GM12878 (cell line): ENCODE results near the gene PSMC4. TPM values are rescaled to one million over a fixed set of nuclear protein-coding genes. Genes with fewer than 3 reads are reported as not detected.

Experiments
- ATAC-seq: fragments of 200-7000 bp; cut with Tn5 transposase; 3 replicates; pipeline ENCODE4 v1.9.1; 2020; ENCODE audit warnings: mild to moderate bottlenecking, moderate library complexity
- BruUV-seq: library from RNA; stranded (reverse); fragments of 400-500 nt; replicated peaks from 2 replicates; lab custom pipeline; 2021; lab: Mats Ljungman, UMichigan
- CTCF ChIA-PET: fragments of 300-600 bp; sonication (Branson Sonifier 250); formaldehyde crosslinking; extraction: SDS; loops from one replicate; lab custom pipeline; 2021; ENCODE audit warnings: inconsistent platforms; lab: Yijun Ruan, JAX
- POLR2A ChIA-PET: fragments of 350-600 bp; formaldehyde crosslinking; extraction: SDS; loops from one replicate; lab custom pipeline; 2021; ENCODE audit warnings: inconsistent platforms; lab: Charles Lee
- RAD21 ChIA-PET: fragments of 300-600 bp; sonication (Branson Sonifier 250); formaldehyde crosslinking; loops from one replicate; lab custom pipeline; 2023; ENCODE audit warnings: antibody characterized with exemption; ENCODE audit not compliant: unreplicated experiment; lab: Charles Lee
- SMC1A ChIA-PET: fragments of 300-600 bp; sonication (Branson Sonifier 250); formaldehyde crosslinking; loops from one replicate; lab custom pipeline; 2023; ENCODE audit not compliant: unreplicated experiment, uncharacterized antibody; lab: Charles Lee
- DNase-seq: peaks from one replicate; pipeline ENCODE4 v3.0.0-alpha.2; 2011; ENCODE audit warnings: low read depth, low spot score
- FAIRE-seq: peaks from 3 replicates; lab custom pipeline; 2011; peaks lifted over from hg19 to GRCh38; lab: Jason Lieb, UNC
- H2AFZ ChIP-seq: 2 replicates; pipeline ENCODE4 v1.6.0; 2011; ENCODE audit warnings: low read depth, low read length, control low read depth; ENCODE audit not compliant: control insufficient read depth
- H3K27ac ChIP-seq: 2 replicates; pipeline ENCODE4 v1.5.1; 2011; ENCODE audit warnings: control low read depth; ENCODE audit not compliant: control insufficient read depth, insufficient read depth
- H3K27me3 ChIP-seq, 2 experiments: replicated peaks in 1 of 2; 2 replicates each; pipeline versions ENCODE4 v1.6.0 to v1.6.1; 2011; ENCODE audit warnings: low read length in 1 of 2; ENCODE audit not compliant: control insufficient read depth in 2 of 2, insufficient read depth in 2 of 2
- H3K36me3 ChIP-seq, 2 experiments: 2 replicates each; pipeline ENCODE4 v1.5.1; 2011; ENCODE audit warnings: low read length in 1 of 2; ENCODE audit not compliant: control insufficient read depth in 2 of 2, insufficient read depth in 2 of 2
- H3K4me1 ChIP-seq: 2 replicates; pipeline ENCODE4 v1.6.1; 2011; ENCODE audit warnings: mild to moderate bottlenecking, low read length, moderate library complexity, mixed read lengths; ENCODE audit not compliant: control insufficient read depth, insufficient read depth
- H3K4me2 ChIP-seq: 2 replicates; pipeline ENCODE4 v1.6.0; 2011; ENCODE audit warnings: control low read depth; ENCODE audit not compliant: control insufficient read depth, insufficient read depth
- H3K4me3 ChIP-seq: fragments of 200-600 bp; sonication (generic); 2 replicates; pipeline ENCODE4 v1.5.1; 2016
- H3K79me2 ChIP-seq: 2 replicates; pipeline ENCODE4 v1.6.0; 2011; ENCODE audit warnings: low read length; ENCODE audit not compliant: control insufficient read depth, insufficient read depth
- H3K9ac ChIP-seq: 2 replicates; pipeline ENCODE4 v1.8.0; 2011; ENCODE audit warnings: low read length, control low read depth, mixed read lengths; ENCODE audit not compliant: control insufficient read depth, insufficient read depth
- H3K9me3 ChIP-seq: replicated peaks from 3 replicates; pipeline ENCODE4 v1.5.1; 2011; ENCODE audit warnings: mild to moderate bottlenecking, low read length; ENCODE audit not compliant: control insufficient read depth, insufficient read depth
- H4K20me1 ChIP-seq: 2 replicates; pipeline ENCODE4 v1.6.0; 2011; ENCODE audit not compliant: control insufficient read depth, insufficient read depth
- CHD1 ChIP-seq: IDR thresholded peaks from 2 replicates; pipeline ENCODE4 v1.6.1; 2012; ENCODE audit warnings: low read depth, low read length, improper control_type of control experiment
- IKZF1 ChIP-seq: fragments of 450-650 bp; conservative IDR thresholded peaks from 2 replicates; pipeline ENCODE4 v1.6.1; 2017; ENCODE audit warnings: antibody characterized with exemption, mild to moderate bottlenecking
- KDM1A ChIP-seq: fragments of 200-600 bp; sonication (generic); IDR thresholded peaks from 2 replicates; pipeline ENCODE4 v1.6.1; 2016; ENCODE audit warnings: borderline replicate concordance
- MEF2B ChIP-seq: fragments of 450-650 bp; IDR thresholded peaks from 2 replicates; pipeline ENCODE4 v1.6.1; 2018; ENCODE audit warnings: mild to moderate bottlenecking, moderate library complexity; ENCODE audit not compliant: partially characterized antibody, poor library complexity, severe bottlenecking
- SREBF2 ChIP-seq: IDR thresholded peaks from 2 replicates; pipeline ENCODE4 v1.6.1; 2012; ENCODE audit warnings: mild to moderate bottlenecking, low read length
- ZNF274 ChIP-seq: IDR thresholded peaks from one replicate; pipeline ENCODE4 v1.8.0; 2011; ENCODE audit not compliant: insufficient read length, insufficient read depth
- ZSCAN29 ChIP-seq: fragments of 450-650 bp; IDR thresholded peaks from 2 replicates; pipeline ENCODE4 v1.6.1; 2017; ENCODE audit warnings: mild to moderate bottlenecking, moderate library complexity
- WGBS: methylation state at CpG from one replicate; pipeline ENCODE4 v1.1.6; 2016; ENCODE audit warnings: low lambda C conversion rate; ENCODE audit not compliant: insufficient replicate concordance, insufficient coverage; ENCODE audit errors: missing lambda C conversion rate; 5-methylcytosine and 5-hydroxymethylcytosine counted together
- in situ Hi-C: fragments of 300-500 bp; cut with MboI; formaldehyde crosslinking; loops from 9 replicates; pipeline ENCODE4 v1.14.3; 2018; ENCODE audit warnings: mixed read lengths
- intact Hi-C: fragments of 100-400 bp; cut with micrococcal nuclease; formaldehyde crosslinking; loops from one replicate; pipeline ENCODE4 v1.14.2; 2022; ENCODE audit not compliant: unreplicated experiment
- polyA plus RNA-seq, 11 experiments: library from polyadenylated mRNA; depleted of rRNA in 4 of 11; unstranded in 6 of 11; stranded (reverse) in 5 of 11; fragments of >200 nt; fragmentation: Nextera tagmentation in 4 of 11; fragmentation: Illumina TruSeq in 1 of 11; extraction: Ambion mirVana in 4 of 11; extraction: Trizol in 1 of 11; gene quantifications; 1 replicate in 1 of 11; 2 replicates in 10 of 11; pipeline versions ENCODE4 v1.2.1 to v1.2.3, GENCODE V29; 2011 to 2016; ENCODE audit warnings: inconsistent platforms in 2 of 11, missing spikeins in 2 of 11, low read depth in 1 of 11
- total RNA-seq, 4 experiments: library from RNA; depleted of rRNA in 3 of 4; stranded (reverse); fragments of >200 nt in 3 of 4; fragmentation: Illumina TruSeq in 1 of 4; extraction: Trizol in 1 of 4; gene quantifications; 2 replicates each; pipeline versions ENCODE4 v1.2.1 to v1.2.3, GENCODE V29; 2013 to 2021
- TF ChIP-seq, protein P1 (sequence below): fragments of 450-650 bp; IDR thresholded peaks from 2 replicates; pipeline ENCODE4 v1.6.1; 2017; ENCODE audit warnings: mild to moderate bottlenecking, moderate library complexity
- TF ChIP-seq, protein P2 (sequence below): fragments of 450-650 bp; IDR thresholded peaks from 2 replicates; pipeline ENCODE4 v1.6.1; 2014; ENCODE audit warnings: mild to moderate bottlenecking
- TF ChIP-seq, protein P3 (sequence below): IDR thresholded peaks from 2 replicates; pipeline ENCODE4 v1.6.1; 2012; ENCODE audit warnings: low read depth, low read length, improper control_type of control experiment

Gene PSMC4
- total and polyA plus RNA-seq, 10 of the 15 experiments (the other 5 are each of a cell fraction or from before 2014, with no cell fraction given): 55.2 to 328 (median 127) TPM

DNA sequence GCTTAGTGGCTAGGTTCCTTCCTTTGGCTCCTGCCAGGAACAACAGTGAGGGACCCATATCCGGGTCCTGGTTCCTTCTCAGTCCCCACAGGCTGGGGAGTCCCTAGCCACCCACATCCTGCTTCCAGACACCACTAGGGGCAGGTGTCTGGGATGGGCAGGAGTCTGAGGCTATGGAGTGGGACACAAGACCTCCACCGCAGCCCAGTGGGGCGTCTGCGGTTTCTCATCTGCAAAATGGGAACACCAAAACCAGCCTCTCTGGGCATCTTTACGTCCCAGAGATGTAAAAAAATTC lies 35.7 kb upstream of the PSMC4 start (continued):
- TF ChIP-seq, protein P1, sequence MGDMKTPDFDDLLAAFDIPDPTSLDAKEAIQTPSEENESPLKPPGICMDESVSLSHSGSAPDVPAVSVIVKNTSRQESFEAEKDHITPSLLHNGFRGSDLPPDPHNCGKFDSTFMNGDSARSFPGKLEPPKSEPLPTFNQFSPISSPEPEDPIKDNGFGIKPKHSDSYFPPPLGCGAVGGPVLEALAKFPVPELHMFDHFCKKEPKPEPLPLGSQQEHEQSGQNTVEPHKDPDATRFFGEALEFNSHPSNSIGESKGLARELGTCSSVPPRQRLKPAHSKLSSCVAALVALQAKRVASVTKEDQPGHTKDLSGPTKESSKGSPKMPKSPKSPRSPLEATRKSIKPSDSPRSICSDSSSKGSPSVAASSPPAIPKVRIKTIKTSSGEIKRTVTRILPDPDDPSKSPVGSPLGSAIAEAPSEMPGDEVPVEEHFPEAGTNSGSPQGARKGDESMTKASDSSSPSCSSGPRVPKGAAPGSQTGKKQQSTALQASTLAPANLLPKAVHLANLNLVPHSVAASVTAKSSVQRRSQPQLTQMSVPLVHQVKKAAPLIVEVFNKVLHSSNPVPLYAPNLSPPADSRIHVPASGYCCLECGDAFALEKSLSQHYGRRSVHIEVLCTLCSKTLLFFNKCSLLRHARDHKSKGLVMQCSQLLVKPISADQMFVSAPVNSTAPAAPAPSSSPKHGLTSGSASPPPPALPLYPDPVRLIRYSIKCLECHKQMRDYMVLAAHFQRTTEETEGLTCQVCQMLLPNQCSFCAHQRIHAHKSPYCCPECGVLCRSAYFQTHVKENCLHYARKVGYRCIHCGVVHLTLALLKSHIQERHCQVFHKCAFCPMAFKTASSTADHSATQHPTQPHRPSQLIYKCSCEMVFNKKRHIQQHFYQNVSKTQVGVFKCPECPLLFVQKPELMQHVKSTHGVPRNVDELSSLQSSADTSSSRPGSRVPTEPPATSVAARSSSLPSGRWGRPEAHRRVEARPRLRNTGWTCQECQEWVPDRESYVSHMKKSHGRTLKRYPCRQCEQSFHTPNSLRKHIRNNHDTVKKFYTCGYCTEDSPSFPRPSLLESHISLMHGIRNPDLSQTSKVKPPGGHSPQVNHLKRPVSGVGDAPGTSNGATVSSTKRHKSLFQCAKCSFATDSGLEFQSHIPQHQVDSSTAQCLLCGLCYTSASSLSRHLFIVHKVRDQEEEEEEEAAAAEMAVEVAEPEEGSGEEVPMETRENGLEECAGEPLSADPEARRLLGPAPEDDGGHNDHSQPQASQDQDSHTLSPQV: no peak

DNA sequence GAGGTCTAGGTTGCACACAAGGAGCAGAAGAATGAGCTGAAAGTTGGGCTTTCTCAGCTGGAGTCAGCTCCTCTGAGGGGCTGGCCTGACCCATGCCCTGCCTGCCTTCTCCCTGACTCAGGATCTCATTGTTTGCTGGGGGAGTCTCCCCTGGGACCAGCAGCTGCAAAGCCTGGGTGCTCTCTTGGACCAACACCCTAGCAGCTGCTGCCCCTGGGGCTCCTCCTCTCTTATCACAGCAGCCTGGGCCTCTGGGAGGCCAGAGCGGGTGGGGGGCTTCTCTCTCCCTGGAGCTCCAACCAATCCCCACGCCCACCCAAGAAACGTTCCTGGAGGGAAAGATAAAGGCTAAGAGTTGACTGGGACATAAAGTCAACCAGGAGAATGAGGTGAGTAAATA lies 34.9 kb upstream of the PSMC4 start:
- intact Hi-C loops: no loop called here
- peaks cover 28% of the 10 kb centered on the region for H3K4me1 ChIP-seq

More for the DNA sequence above, 34.9 kb upstream of the PSMC4 start:
- no peaks in the 10 kb centered on the region for H4K20me1 ChIP-seq
- H3K36me3 ChIP-seq: no peaks in the 10 kb centered on the region
- H3K79me2 ChIP-seq: no peaks in the 10 kb centered on the region
- H3K4me3 ChIP-seq: no peak overlapping the region
- SMC1A ChIA-PET: interaction anchor here (1.0 to 3.7 kb wide), 4 partner anchors 15 to 34 kb away, joined by 3 to 46 read pairs (median 4); partner anchors contain the start of gene PSMC4
- TF ChIP-seq, protein P2, sequence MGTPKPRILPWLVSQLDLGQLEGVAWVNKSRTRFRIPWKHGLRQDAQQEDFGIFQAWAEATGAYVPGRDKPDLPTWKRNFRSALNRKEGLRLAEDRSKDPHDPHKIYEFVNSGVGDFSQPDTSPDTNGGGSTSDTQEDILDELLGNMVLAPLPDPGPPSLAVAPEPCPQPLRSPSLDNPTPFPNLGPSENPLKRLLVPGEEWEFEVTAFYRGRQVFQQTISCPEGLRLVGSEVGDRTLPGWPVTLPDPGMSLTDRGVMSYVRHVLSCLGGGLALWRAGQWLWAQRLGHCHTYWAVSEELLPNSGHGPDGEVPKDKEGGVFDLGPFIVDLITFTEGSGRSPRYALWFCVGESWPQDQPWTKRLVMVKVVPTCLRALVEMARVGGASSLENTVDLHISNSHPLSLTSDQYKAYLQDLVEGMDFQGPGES: no peak
- no peak for TF ChIP-seq CHD1
- TF ChIP-seq MEF2B: peak; percentile 38
- no peak for TF ChIP-seq SREBF2
- TF ChIP-seq, protein P3, sequence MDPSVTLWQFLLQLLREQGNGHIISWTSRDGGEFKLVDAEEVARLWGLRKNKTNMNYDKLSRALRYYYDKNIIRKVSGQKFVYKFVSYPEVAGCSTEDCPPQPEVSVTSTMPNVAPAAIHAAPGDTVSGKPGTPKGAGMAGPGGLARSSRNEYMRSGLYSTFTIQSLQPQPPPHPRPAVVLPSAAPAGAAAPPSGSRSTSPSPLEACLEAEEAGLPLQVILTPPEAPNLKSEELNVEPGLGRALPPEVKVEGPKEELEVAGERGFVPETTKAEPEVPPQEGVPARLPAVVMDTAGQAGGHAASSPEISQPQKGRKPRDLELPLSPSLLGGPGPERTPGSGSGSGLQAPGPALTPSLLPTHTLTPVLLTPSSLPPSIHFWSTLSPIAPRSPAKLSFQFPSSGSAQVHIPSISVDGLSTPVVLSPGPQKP: no peak
- no peak for TF ChIP-seq ZSCAN29
- no peak for TF ChIP-seq ZNF274
- peak; percentile 14; the same call in 1 of the 2 replicates for TF ChIP-seq IKZF1
- no peak for TF ChIP-seq KDM1A
- TF ChIP-seq, all 136 proteins: peak for 2
- ChIA-PET POLR2A (interaction anchor here (0.6 to 3.0 kb wide), 2 partner anchors 18 to 107 kb away, joined by 4 to 18 read pairs; no protein-coding TSS in a partner anchor), CTCF (interaction anchor here (1.0 to 3.8 kb wide), 3 partner anchors 12 to 34 kb away, joined by 3 to 43 read pairs (median 6); partner anchors contain the start of gene PSMC4), RAD21 (interaction anchor here (0.6 to 4.1 kb wide), 3 partner anchors 25 to 203 kb away, joined by 3 to 52 read pairs (median 3); partner anchors contain the start of gene PSMC4)
- BruUV-seq: no TSS peak
- 2% methylated on average over 3 of the region's 3 CpGs for WGBS
- in situ Hi-C loops: no loop called here
- Histone ChIP-seq H3K27ac (0 out of 2 replicates have a peak overlapping the region, but pooled peaks have one; percentile 40), H3K27me3 (no peaks in the 10 kb centered on the region), H3K4me2 (peak overlapping the region; percentile 17; the same call in 1 of the 2 replicates), H2AFZ (no peak overlapping the region), H3K9ac (no peak overlapping the region), H3K9me3 (no peaks in the 10 kb centered on the region; the same call in 1 of the 3 replicates)
- no peak for DNase-seq
- FAIRE-seq: no peak
- ATAC-seq: peak; percentile 59
